Activated CD4-positive, alpha-beta T cell treated with anti-CD3 and anti-CD28 coated beads, Interleukin-2, amount 10 ng/mL, durations not matched to agents 24 days and 14 days (primary cell): ENCODE results near the gene SORT1. TPM values are rescaled to one million over a fixed set of nuclear protein-coding genes. Genes with fewer than 3 reads are reported as not detected.

Experiments used
- DNase-seq: peaks from one replicate; pipeline ENCODE4 v3.0.0; 2022
- H3K27ac Mint-ChIP-seq: one replicate; pipeline ENCODE4 v1.8.0; 2022; ENCODE audit warnings: mild to moderate bottlenecking, mixed read lengths
- H3K27me3 Mint-ChIP-seq: one replicate; pipeline ENCODE4 v1.8.0; 2022; ENCODE audit warnings: mixed read lengths
- H3K36me3 Mint-ChIP-seq: one replicate; pipeline ENCODE4 v1.8.0; 2022; ENCODE audit warnings: low read depth, mild to moderate bottlenecking, mixed read lengths
- H3K4me1 Mint-ChIP-seq: one replicate; pipeline ENCODE4 v1.8.0; 2021; ENCODE audit warnings: mixed read lengths
- H3K4me3 Mint-ChIP-seq: one replicate; pipeline ENCODE4 v1.8.0; 2022; ENCODE audit warnings: mild to moderate bottlenecking, moderate library complexity, mixed read lengths
- H3K9me3 Mint-ChIP-seq: one replicate; pipeline ENCODE4 v1.8.0; 2021; ENCODE audit warnings: mixed read lengths
- intact Hi-C: fragments of 100-400 bp; cut with micrococcal nuclease; formaldehyde crosslinking; loops from one replicate; pipeline ENCODE4 v1.15.1; 2023
- total RNA-seq: library from RNA; stranded (reverse); gene quantifications from 2 replicates; pipeline ENCODE4 v1.2.3, GENCODE V29; 2022

Gene SORT1
- total RNA-seq, 1 donor from 2014 or later = 1.2 TPM

- Mint-ChIP-seq H3K4me1 (peaks cover 4% of the 10 kb centered on the region), H3K9me3 (no peaks in the 10 kb centered on the region), H3K27ac (no peak overlapping the region), H3K36me3 (no peaks in the 10 kb centered on the region), H3K4me3 (no peak overlapping the region), H3K27me3 (no peaks in the 10 kb centered on the region)
- intact Hi-C loops = no loop called here
- DNase-seq = no peak
These were observed 125.5 kb downstream of the SORT1 start for GRCh38 chr1:109272021-109272799.

GRCh38 chr1:109271458-109271857 lies 126.3 kb downstream of the SORT1 start:
- no peaks in the 10 kb centered on the region for H3K9me3 Mint-ChIP-seq
- intact Hi-C loops = no loop called here
- H3K27ac Mint-ChIP-seq = no peak overlapping the region
- no peaks in the 10 kb centered on the region for H3K36me3 Mint-ChIP-seq
- no peak for DNase-seq
- no peak overlapping the region for H3K4me3 Mint-ChIP-seq
- H3K4me1 Mint-ChIP-seq = peaks cover 2% of the 10 kb centered on the region
- no peaks in the 10 kb centered on the region for H3K27me3 Mint-ChIP-seq

GRCh38 chr1:109270623-109271317 lies 126.9 kb downstream of the SORT1 start:
- DNase-seq = no peak
- intact Hi-C loops = no loop called here
- Mint-ChIP-seq H3K36me3 (no peaks in the 10 kb centered on the region), H3K4me1 (peaks cover 2% of the 10 kb centered on the region), H3K27me3 (no peaks in the 10 kb centered on the region), H3K4me3 (no peak overlapping the region), H3K9me3 (no peaks in the 10 kb centered on the region), H3K27ac (no peak overlapping the region)

GRCh38 chr1:109269981-109270622 lies 127.6 kb downstream of the SORT1 start:
- no peaks in the 10 kb centered on the region for H3K27me3 Mint-ChIP-seq
- H3K4me3 Mint-ChIP-seq = no peak overlapping the region
- no peaks in the 10 kb centered on the region for H3K36me3 Mint-ChIP-seq
- H3K9me3 Mint-ChIP-seq = no peaks in the 10 kb centered on the region
- peaks cover 2% of the 10 kb centered on the region for H3K4me1 Mint-ChIP-seq
- no peak overlapping the region for H3K27ac Mint-ChIP-seq
- intact Hi-C loops = no loop called here
- DNase-seq = no peak

- peaks cover 2% of the 10 kb centered on the region for H3K4me1 Mint-ChIP-seq
- H3K36me3 Mint-ChIP-seq = no peaks in the 10 kb centered on the region
- H3K27me3 Mint-ChIP-seq = no peaks in the 10 kb centered on the region
- no peaks in the 10 kb centered on the region for H3K9me3 Mint-ChIP-seq
- intact Hi-C loops = no loop called here
- DNase-seq = no peak
- H3K27ac Mint-ChIP-seq = no peak overlapping the region
- no peak overlapping the region for H3K4me3 Mint-ChIP-seq
These were observed 128.3 kb downstream of the SORT1 start for GRCh38 chr1:109269212-109269980.

GRCh38 chr1:109268431-109269211 lies 129.1 kb downstream of the SORT1 start:
- DNase-seq = no peak
- intact Hi-C loops = no loop called here
- H3K9me3 Mint-ChIP-seq = no peaks in the 10 kb centered on the region
- H3K27me3 Mint-ChIP-seq = no peaks in the 10 kb centered on the region
- H3K4me1 Mint-ChIP-seq = no peaks in the 10 kb centered on the region
- no peak overlapping the region for H3K27ac Mint-ChIP-seq
- no peaks in the 10 kb centered on the region for H3K36me3 Mint-ChIP-seq
- H3K4me3 Mint-ChIP-seq = no peak overlapping the region

GRCh38 chr1:109267743-109268300 lies 129.9 kb downstream of the SORT1 start:
- intact Hi-C loops = no loop called here
- H3K27me3 Mint-ChIP-seq = no peaks in the 10 kb centered on the region
- H3K36me3 Mint-ChIP-seq = no peaks in the 10 kb centered on the region
- no peak overlapping the region for H3K4me3 Mint-ChIP-seq
- no peaks in the 10 kb centered on the region for H3K4me1 Mint-ChIP-seq
- no peak overlapping the region for H3K27ac Mint-ChIP-seq
- DNase-seq = no peak
- no peaks in the 10 kb centered on the region for H3K9me3 Mint-ChIP-seq

GRCh38 chr1:109266965-109267364 lies 130.8 kb downstream of the SORT1 start:
- Mint-ChIP-seq H3K4me3 (no peak overlapping the region), H3K4me1 (no peaks in the 10 kb centered on the region), H3K9me3 (no peaks in the 10 kb centered on the region), H3K27ac (no peak overlapping the region), H3K27me3 (no peaks in the 10 kb centered on the region), H3K36me3 (no peaks in the 10 kb centered on the region)
- no peak for DNase-seq
- intact Hi-C loops = no loop called here

GRCh38 chr1:109265741-109266330 lies 131.9 kb downstream of the SORT1 start:
- H3K27me3 Mint-ChIP-seq = no peaks in the 10 kb centered on the region
- H3K27ac Mint-ChIP-seq = no peak overlapping the region
- H3K36me3 Mint-ChIP-seq = no peaks in the 10 kb centered on the region
- no peak for DNase-seq
- H3K9me3 Mint-ChIP-seq = no peaks in the 10 kb centered on the region
- no peaks in the 10 kb centered on the region for H3K4me1 Mint-ChIP-seq
- no peak overlapping the region for H3K4me3 Mint-ChIP-seq
- intact Hi-C loops = no loop called here

- Mint-ChIP-seq H3K4me3 (no peak overlapping the region), H3K36me3 (no peaks in the 10 kb centered on the region), H3K27me3 (no peaks in the 10 kb centered on the region), H3K4me1 (no peaks in the 10 kb centered on the region), H3K9me3 (no peaks in the 10 kb centered on the region), H3K27ac (no peak overlapping the region)
- intact Hi-C loops = no loop called here
- DNase-seq = no peak
These were observed 132.7 kb downstream of the SORT1 start for GRCh38 chr1:109265016-109265415.

GRCh38 chr1:109264379-109264755 lies 133.4 kb downstream of the SORT1 start:
- H3K27ac Mint-ChIP-seq = no peak overlapping the region

GRCh38 chr1:109263597-109264378 lies 133.9 kb downstream of the SORT1 start:
- H3K36me3 Mint-ChIP-seq = no peaks in the 10 kb centered on the region
- H3K4me3 Mint-ChIP-seq = no peak overlapping the region
- H3K4me1 Mint-ChIP-seq = no peaks in the 10 kb centered on the region
- no peaks in the 10 kb centered on the region for H3K9me3 Mint-ChIP-seq
- DNase-seq = peak; percentile 95
- intact Hi-C loops = loop anchor here (1.0 kb wide), 2 partner anchors 136 to 269 kb away; no protein-coding TSS in a partner anchor
- H3K27ac Mint-ChIP-seq = peak overlapping the region; percentile 79
- no peaks in the 10 kb centered on the region for H3K27me3 Mint-ChIP-seq

More at GRCh38 chr1:109264379-109264755, 133.4 kb downstream of the SORT1 start:
- intact Hi-C loops = no loop called here
- DNase-seq = no peak
- H3K9me3 Mint-ChIP-seq = no peaks in the 10 kb centered on the region
- H3K36me3 Mint-ChIP-seq = no peaks in the 10 kb centered on the region
- H3K27me3 Mint-ChIP-seq = no peaks in the 10 kb centered on the region
- H3K4me3 Mint-ChIP-seq = no peak overlapping the region
- no peaks in the 10 kb centered on the region for H3K4me1 Mint-ChIP-seq
